Measurements from ENCODE around the gene DGUOK. TPM values are rescaled to one million over a fixed set of nuclear protein-coding genes. Genes with fewer than 3 reads are reported as not detected.
A peak's percentile ranks its signal among the peaks of the same experiment; 100 is the strongest.

DGUOK gene
- total and polyA plus RNA-seq, 10 of the 15 experiments (the other 5 are each of a cell fraction or from before 2014, with no cell fraction given): 64.4 to 234 (median 91.4) TPM

DNA sequence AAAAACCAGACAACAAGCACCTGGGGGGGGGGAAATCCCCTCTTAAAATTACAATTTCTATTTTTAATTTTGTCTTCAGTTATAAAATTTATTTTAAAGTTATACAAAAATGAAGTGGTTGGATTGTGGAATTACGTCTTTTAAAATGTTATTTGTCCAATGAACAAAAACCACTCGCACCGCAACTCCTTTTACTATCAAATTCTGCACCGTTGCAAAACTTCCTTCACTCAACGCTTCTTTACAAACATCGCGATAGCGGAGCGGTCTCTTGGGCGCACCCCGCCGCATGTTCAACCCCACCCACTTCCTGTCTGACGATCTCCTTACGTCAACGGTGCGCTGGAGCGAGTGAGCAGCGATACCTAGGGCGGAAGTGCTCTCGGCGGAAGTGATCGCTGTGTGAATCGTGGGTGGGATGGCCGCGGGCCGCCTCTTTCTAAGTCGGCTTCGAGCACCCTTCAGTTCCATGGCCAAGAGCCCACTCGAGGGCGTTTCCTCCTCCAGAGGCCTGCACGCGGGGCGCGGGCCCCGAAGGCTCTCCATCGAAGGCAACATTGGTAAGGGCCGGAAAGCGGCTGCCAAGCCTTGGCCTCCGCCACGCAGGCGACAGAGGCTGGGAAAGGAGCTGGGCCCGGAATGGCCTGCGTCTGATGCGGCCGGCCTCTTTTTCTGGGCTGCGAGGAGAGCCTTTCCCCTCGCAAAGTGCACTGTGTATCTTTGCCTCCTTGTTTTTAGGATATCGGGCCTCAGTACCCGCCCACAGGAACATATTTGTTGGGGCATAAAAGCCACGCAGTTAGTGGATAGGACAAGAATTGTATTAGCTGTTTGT is at the start of gene DGUOK (continued):
- TF ChIP-seq, protein P1, sequence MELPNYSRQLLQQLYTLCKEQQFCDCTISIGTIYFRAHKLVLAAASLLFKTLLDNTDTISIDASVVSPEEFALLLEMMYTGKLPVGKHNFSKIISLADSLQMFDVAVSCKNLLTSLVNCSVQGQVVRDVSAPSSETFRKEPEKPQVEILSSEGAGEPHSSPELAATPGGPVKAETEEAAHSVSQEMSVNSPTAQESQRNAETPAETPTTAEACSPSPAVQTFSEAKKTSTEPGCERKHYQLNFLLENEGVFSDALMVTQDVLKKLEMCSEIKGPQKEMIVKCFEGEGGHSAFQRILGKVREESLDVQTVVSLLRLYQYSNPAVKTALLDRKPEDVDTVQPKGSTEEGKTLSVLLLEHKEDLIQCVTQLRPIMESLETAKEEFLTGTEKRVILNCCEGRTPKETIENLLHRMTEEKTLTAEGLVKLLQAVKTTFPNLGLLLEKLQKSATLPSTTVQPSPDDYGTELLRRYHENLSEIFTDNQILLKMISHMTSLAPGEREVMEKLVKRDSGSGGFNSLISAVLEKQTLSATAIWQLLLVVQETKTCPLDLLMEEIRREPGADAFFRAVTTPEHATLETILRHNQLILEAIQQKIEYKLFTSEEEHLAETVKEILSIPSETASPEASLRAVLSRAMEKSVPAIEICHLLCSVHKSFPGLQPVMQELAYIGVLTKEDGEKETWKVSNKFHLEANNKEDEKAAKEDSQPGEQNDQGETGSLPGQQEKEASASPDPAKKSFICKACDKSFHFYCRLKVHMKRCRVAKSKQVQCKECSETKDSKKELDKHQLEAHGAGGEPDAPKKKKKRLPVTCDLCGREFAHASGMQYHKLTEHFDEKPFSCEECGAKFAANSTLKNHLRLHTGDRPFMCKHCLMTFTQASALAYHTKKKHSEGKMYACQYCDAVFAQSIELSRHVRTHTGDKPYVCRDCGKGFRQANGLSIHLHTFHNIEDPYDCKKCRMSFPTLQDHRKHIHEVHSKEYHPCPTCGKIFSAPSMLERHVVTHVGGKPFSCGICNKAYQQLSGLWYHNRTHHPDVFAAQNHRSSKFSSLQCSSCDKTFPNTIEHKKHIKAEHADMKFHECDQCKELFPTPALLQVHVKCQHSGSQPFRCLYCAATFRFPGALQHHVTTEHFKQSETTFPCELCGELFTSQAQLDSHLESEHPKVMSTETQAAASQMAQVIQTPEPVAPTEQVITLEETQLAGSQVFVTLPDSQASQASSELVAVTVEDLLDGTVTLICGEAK (IDR thresholded peaks at IDR 0.05; ENCODE audit: borderline replicate concordance): peak; percentile 92
- TF ChIP-seq SMAD5 (IDR thresholded peaks at IDR 0.05; ENCODE audit: low read depth): peak; percentile 75; the same call in 1 of the 2 replicates
- TF ChIP-seq LARP7 (IDR thresholded peaks at IDR 0.05): peak; percentile 72; the same call in 1 of the 2 replicates
- peak in 1 of 2 experiments; percentile 64; a peak in 1 of 4 replicates for TF ChIP-seq ETV6 (conservative IDR thresholded peaks at IDR 0.05 in 1 of 2, IDR thresholded peaks at IDR 0.05 in 1 of 2; ENCODE audit: borderline replicate concordance in 1 of 2, low read depth in 1 of 2)
- TF ChIP-seq, protein P2, sequence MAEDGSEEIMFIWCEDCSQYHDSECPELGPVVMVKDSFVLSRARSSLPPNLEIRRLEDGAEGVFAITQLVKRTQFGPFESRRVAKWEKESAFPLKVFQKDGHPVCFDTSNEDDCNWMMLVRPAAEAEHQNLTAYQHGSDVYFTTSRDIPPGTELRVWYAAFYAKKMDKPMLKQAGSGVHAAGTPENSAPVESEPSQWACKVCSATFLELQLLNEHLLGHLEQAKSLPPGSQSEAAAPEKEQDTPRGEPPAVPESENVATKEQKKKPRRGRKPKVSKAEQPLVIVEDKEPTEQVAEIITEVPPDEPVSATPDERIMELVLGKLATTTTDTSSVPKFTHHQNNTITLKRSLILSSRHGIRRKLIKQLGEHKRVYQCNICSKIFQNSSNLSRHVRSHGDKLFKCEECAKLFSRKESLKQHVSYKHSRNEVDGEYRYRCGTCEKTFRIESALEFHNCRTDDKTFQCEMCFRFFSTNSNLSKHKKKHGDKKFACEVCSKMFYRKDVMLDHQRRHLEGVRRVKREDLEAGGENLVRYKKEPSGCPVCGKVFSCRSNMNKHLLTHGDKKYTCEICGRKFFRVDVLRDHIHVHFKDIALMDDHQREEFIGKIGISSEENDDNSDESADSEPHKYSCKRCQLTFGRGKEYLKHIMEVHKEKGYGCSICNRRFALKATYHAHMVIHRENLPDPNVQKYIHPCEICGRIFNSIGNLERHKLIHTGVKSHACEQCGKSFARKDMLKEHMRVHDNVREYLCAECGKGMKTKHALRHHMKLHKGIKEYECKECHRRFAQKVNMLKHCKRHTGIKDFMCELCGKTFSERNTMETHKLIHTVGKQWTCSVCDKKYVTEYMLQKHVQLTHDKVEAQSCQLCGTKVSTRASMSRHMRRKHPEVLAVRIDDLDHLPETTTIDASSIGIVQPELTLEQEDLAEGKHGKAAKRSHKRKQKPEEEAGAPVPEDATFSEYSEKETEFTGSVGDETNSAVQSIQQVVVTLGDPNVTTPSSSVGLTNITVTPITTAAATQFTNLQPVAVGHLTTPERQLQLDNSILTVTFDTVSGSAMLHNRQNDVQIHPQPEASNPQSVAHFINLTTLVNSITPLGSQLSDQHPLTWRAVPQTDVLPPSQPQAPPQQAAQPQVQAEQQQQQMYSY (CRISPR knock-in tag; IDR thresholded peaks at IDR 0.05): no peak
- peak; percentile 82; the same call in 1 of the 2 replicates for TF ChIP-seq ZNF207 (IDR thresholded peaks at IDR 0.05; ENCODE audit: borderline replicate concordance)
- peak; percentile 13 to 25; a peak in 2 of 4 replicates for TF ChIP-seq EP300 (IDR thresholded peaks at IDR 0.05; ENCODE audit: borderline replicate concordance in 1 of 2, control insufficient read depth in 1 of 2, low read depth in 2 of 2, low read length in 2 of 2)
- no peak for TF ChIP-seq ZNF274 (IDR thresholded peaks at IDR 0.05; ENCODE audit: insufficient read depth, insufficient read length)
- TF ChIP-seq, protein P3, sequence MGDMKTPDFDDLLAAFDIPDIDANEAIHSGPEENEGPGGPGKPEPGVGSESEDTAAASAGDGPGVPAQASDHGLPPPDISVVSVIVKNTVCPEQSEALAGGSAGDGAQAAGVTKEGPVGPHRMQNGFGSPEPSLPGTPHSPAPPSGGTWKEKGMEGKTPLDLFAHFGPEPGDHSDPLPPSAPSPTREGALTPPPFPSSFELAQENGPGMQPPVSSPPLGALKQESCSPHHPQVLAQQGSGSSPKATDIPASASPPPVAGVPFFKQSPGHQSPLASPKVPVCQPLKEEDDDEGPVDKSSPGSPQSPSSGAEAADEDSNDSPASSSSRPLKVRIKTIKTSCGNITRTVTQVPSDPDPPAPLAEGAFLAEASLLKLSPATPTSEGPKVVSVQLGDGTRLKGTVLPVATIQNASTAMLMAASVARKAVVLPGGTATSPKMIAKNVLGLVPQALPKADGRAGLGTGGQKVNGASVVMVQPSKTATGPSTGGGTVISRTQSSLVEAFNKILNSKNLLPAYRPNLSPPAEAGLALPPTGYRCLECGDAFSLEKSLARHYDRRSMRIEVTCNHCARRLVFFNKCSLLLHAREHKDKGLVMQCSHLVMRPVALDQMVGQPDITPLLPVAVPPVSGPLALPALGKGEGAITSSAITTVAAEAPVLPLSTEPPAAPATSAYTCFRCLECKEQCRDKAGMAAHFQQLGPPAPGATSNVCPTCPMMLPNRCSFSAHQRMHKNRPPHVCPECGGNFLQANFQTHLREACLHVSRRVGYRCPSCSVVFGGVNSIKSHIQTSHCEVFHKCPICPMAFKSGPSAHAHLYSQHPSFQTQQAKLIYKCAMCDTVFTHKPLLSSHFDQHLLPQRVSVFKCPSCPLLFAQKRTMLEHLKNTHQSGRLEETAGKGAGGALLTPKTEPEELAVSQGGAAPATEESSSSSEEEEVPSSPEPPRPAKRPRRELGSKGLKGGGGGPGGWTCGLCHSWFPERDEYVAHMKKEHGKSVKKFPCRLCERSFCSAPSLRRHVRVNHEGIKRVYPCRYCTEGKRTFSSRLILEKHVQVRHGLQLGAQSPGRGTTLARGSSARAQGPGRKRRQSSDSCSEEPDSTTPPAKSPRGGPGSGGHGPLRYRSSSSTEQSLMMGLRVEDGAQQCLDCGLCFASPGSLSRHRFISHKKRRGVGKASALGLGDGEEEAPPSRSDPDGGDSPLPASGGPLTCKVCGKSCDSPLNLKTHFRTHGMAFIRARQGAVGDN (IDR thresholded peaks at IDR 0.05): peak; percentile 98
- TF ChIP-seq SMC3 (IDR thresholded peaks at IDR 0.05; ENCODE audit: borderline replicate concordance, low read length): peak; percentile 20; the same call in 1 of the 2 replicates
- TF ChIP-seq, protein P4, sequence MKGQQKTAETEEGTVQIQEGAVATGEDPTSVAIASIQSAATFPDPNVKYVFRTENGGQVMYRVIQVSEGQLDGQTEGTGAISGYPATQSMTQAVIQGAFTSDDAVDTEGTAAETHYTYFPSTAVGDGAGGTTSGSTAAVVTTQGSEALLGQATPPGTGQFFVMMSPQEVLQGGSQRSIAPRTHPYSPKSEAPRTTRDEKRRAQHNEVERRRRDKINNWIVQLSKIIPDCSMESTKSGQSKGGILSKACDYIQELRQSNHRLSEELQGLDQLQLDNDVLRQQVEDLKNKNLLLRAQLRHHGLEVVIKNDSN (IDR thresholded peaks at IDR 0.05; ENCODE audit: borderline replicate concordance, extremely low read length, insufficient read depth, low read depth, low read length): no peak
- TF ChIP-seq WRNIP1 (IDR thresholded peaks at IDR 0.05; ENCODE audit: borderline replicate concordance, low read depth, low read length): no peak
- TF ChIP-seq STAT1 (conservative IDR thresholded peaks at IDR 0.05): peak; percentile 47; the same call in 1 of the 2 replicates
- TF ChIP-seq NFXL1 (IDR thresholded peaks at IDR 0.05; ENCODE audit: borderline replicate concordance): no peak

Measured in GM12878 (cell line).